Stimulated activated CD4-positive, alpha-beta T cell treated with anti-CD3 and anti-CD28 coated beads, Interleukin-15, amount 100 ng/mL, for 1 hour (primary cell): ENCODE measurements around the gene MAP3K15.
A peak's percentile ranks its signal among the peaks of the same experiment; 100 is the strongest.

Experiments
- DNase-seq, 2 donors: peaks; one replicate each; pipeline ENCODE4 v3.0.0-alpha.2; 2020; ENCODE audit warnings: low read depth in 1 of 2, low spot score in 1 of 2

Gene MAP3K15

GRCh38 chrX:19410259-19410658 lies 105.0 kb downstream of the MAP3K15 start:
- DNase-seq = no peak

GRCh38 chrX:19403696-19404095 lies 111.6 kb downstream of the MAP3K15 start:
- no peak for DNase-seq

GRCh38 chrX:19392703-19393102 lies 122.6 kb downstream of the MAP3K15 start:
- DNase-seq = no peak

GRCh38 chrX:19392078-19392477 lies 123.2 kb downstream of the MAP3K15 start:
- DNase-seq = no peak

- DNase-seq = no peak
These were observed 126.0 kb downstream of the MAP3K15 start for GRCh38 chrX:19389227-19389845.

- no peak for DNase-seq
These were observed 126.6 kb downstream of the MAP3K15 start for GRCh38 chrX:19388741-19389140.

- no peak for DNase-seq
These were observed 127.1 kb downstream of the MAP3K15 start for GRCh38 chrX:19388064-19388679.

- no peak for DNase-seq
These were observed 128.6 kb downstream of the MAP3K15 start for GRCh38 chrX:19386679-19387078.

GRCh38 chrX:19382555-19383145 lies 132.7 kb downstream of the MAP3K15 start:
- peak; percentile 1 to 24 for DNase-seq

GRCh38 chrX:19381326-19381725 lies 134.0 kb downstream of the MAP3K15 start:
- no peak for DNase-seq

- no peak for DNase-seq
These were observed 137.5 kb downstream of the MAP3K15 start for GRCh38 chrX:19377799-19378198.

- DNase-seq = no peak
These were observed 139.8 kb downstream of the MAP3K15 start for GRCh38 chrX:19375546-19375945.

GRCh38 chrX:19373351-19373891 lies 141.9 kb downstream of the MAP3K15 start:
- no peak for DNase-seq

- no peak for DNase-seq
These were observed 142.6 kb downstream of the MAP3K15 start for GRCh38 chrX:19372547-19373331.

GRCh38 chrX:19372170-19372546 lies 143.2 kb downstream of the MAP3K15 start:
- DNase-seq = peak; percentile 31 to 47

- DNase-seq = no peak
These were observed 145.2 kb downstream of the MAP3K15 start for GRCh38 chrX:19370061-19370460.

GRCh38 chrX:19368576-19368975 lies 146.7 kb downstream of the MAP3K15 start:
- no peak for DNase-seq

- DNase-seq = no peak
These were observed 153.6 kb downstream of the MAP3K15 start for GRCh38 chrX:19361701-19362100.

- DNase-seq = no peak
These were observed 154.4 kb downstream of the MAP3K15 start for GRCh38 chrX:19360903-19361302.

GRCh38 chrX:19358521-19358920 lies 156.8 kb downstream of the MAP3K15 start:
- DNase-seq = no peak

- no peak for DNase-seq
These were observed 160.7 kb downstream of the MAP3K15 start for GRCh38 chrX:19354625-19355024.

GRCh38 chrX:19350941-19351384 lies 164.3 kb downstream of the MAP3K15 start:
- no peak for DNase-seq
